ENCODE results near the gene FBXO30. TPM values are rescaled to one million over a fixed set of nuclear protein-coding genes. Genes with fewer than 3 reads are reported as not detected.

FBXO30 gene
- total and polyA plus RNA-seq, 9 of the 15 experiments (the other 6 are each of a cell fraction or from before 2014, with no cell fraction given), result 3.6 to 12.8 (median 7.1) TPM

DNA sequence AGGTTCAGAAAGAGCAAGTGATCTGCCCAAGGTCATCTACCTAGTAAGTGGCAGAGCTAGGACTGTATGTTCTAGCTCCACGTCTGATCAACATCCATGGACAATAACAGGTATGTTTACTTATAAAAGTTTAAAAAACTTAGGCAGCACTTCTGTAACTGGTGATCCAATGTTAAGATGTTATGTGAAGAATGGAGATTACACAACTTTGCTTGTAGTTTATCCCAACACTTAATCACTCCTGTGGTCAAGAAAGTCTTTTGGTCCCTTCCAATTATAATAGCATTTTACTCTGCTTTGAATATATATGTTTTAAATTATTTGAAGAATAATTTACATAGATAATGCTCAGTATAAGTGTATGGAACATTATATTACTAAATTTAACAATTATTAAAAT lies 4.8 kb downstream of the FBXO30 start:
- Histone ChIP-seq H3K4me3 (no peak overlapping the region), H3K36me3 (ENCODE audit: control insufficient read depth, insufficient read depth, low read length) (peaks cover 26% of the 10 kb centered on the region), H2AFZ (ENCODE audit: low read depth, low read length) (no peak overlapping the region), H3K4me2 (ENCODE audit: insufficient read depth, low read length) (no peak overlapping the region), H3K27me3 (ENCODE audit: control insufficient read depth in 2 of 2, insufficient read depth in 2 of 2, low read length in 2 of 2) (no peaks in the 10 kb centered on the region), H3K9me3 (replicated peaks; ENCODE audit: control insufficient read depth, insufficient read depth, low read depth, low read length) (no peaks in the 10 kb centered on the region), H4K20me1 (replicated peaks; ENCODE audit: control insufficient read depth, insufficient read depth, low read length) (peaks cover 11% of the 10 kb centered on the region), H3K4me1 (replicated peaks in 1 of 2; ENCODE audit: control insufficient read depth in 2 of 2, insufficient read depth in 2 of 2, low read length in 2 of 2) (peaks cover 6 to 7% of the 10 kb centered on the region in 2 experiments; a peak in 4 of 5 replicates), H3K9ac (ENCODE audit: insufficient read depth in 1 of 2, low read depth in 2 of 2, low read length in 2 of 2) (no peak overlapping the region), H3K27ac (ENCODE audit: extremely low read depth, low read depth, low read length) (no peak overlapping the region), H3K79me2 (ENCODE audit: control insufficient read depth, insufficient read depth, low read length) (peaks cover 96% of the 10 kb centered on the region), H3K9me1 (ENCODE audit: control insufficient read depth, insufficient read depth, low read length) (peaks cover 3% of the 10 kb centered on the region)
- FAIRE-seq (no peak), DNase-seq (ENCODE audit: extremely low read depth in 1 of 4, low spot score in 3 of 4) (no peak), ATAC-seq (no peak)
- ChIA-PET POLR2A (no interaction called here), CTCF (ENCODE audit: low intra/inter-chr PET ratio) (no interaction called here)
- no peak for TF ChIP-seq CEBPG (CRISPR knock-in tag; IDR thresholded peaks at IDR 0.05)
- peak; percentile 18 to 59; a peak in 2 of 4 replicates for TF ChIP-seq CEBPG (tag; conservative IDR thresholded peaks at IDR 0.05 in 1 of 2, IDR thresholded peaks at IDR 0.05 in 1 of 2)
- no peak for TF ChIP-seq HDAC6 (IDR thresholded peaks at IDR 0.05; ENCODE audit: low read depth, low read length)
- TF ChIP-seq CEBPB (tag; IDR thresholded peaks at IDR 0.05), result peak; percentile 34; the same call in 1 of the 2 replicates
- no TSS peak for BruUV-seq (replicated peaks)
- intact Hi-C loops (cut with micrococcal nuclease) (loop anchor here (5.0 to 10.0 kb wide), 3 partner anchors 153 to 1265 kb away; partner anchors contain the start of gene SHPRH), in situ Hi-C loops (cut with MboI) (loop anchor here (5.0 kb wide), 1 partner anchor 72 kb away; the partner anchor contains the start of gene EPM2A)
- 83% methylated on average over 1 of the region's 1 CpG for WGBS (ENCODE audit: insufficient coverage, low coverage, missing lambda C conversion rate)

DNA sequence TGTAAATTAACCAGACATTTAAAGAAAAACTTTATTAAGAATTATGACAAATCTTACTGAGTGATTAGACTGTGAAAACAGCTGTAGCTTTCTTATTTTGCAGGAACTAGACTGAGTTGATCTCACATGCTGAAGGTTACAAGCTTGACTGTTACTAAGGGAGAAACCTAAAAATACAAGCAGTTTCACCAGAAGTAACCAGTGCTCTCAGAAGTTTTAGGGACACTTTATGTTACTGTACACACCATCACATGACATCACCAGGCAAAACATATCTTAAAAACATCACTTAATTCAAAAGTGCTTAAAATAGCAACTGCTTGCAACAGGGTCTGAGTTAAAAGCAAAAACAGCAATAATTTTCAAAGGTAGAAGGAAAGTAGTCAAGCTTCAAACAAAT lies 5.4 kb downstream of the FBXO30 start:
- POLR2A ChIA-PET, result interaction anchor here (1.0 kb wide), 1 partner anchor 74 kb away, joined by 3 read pairs; no protein-coding TSS in a partner anchor
- intact Hi-C loops (cut with micrococcal nuclease) (no loop called here), in situ Hi-C loops (cut with MboI) (no loop called here)
- Histone ChIP-seq H3K27ac (ENCODE audit: extremely low read depth, low read depth, low read length) (no peak overlapping the region), H3K36me3 (ENCODE audit: control insufficient read depth, insufficient read depth, low read length) (peaks cover 32% of the 10 kb centered on the region), H3K4me3 (no peak overlapping the region), H3K9me3 (replicated peaks; ENCODE audit: control insufficient read depth, insufficient read depth, low read depth, low read length) (no peaks in the 10 kb centered on the region), H3K79me2 (ENCODE audit: control insufficient read depth, insufficient read depth, low read length) (peaks cover 98% of the 10 kb centered on the region), H3K4me2 (ENCODE audit: insufficient read depth, low read length) (no peak overlapping the region), H4K20me1 (replicated peaks; ENCODE audit: control insufficient read depth, insufficient read depth, low read length) (peaks cover 11% of the 10 kb centered on the region), H3K9me1 (ENCODE audit: control insufficient read depth, insufficient read depth, low read length) (peaks cover 3% of the 10 kb centered on the region), H3K9ac (ENCODE audit: insufficient read depth in 1 of 2, low read depth in 2 of 2, low read length in 2 of 2) (no peak overlapping the region), H3K4me1 (replicated peaks in 1 of 2; ENCODE audit: control insufficient read depth in 2 of 2, insufficient read depth in 2 of 2, low read length in 2 of 2) (peaks cover 2 to 7% of the 10 kb centered on the region in 2 experiments; a peak in 4 of 5 replicates), H3K27me3 (ENCODE audit: control insufficient read depth in 2 of 2, insufficient read depth in 2 of 2, low read length in 2 of 2) (no peaks in the 10 kb centered on the region), H2AFZ (ENCODE audit: low read depth, low read length) (no peak overlapping the region)
- ATAC-seq (no peak), DNase-seq (ENCODE audit: extremely low read depth in 1 of 4, low spot score in 3 of 4) (no peak), FAIRE-seq (no peak)
- CTCF ChIA-PET (ENCODE audit: low intra/inter-chr PET ratio), result no interaction called here
- no TSS peak for BruUV-seq (replicated peaks)
- no peak for TF ChIP-seq ATF7 (IDR thresholded peaks at IDR 0.05)
- TF ChIP-seq DLX4 (CRISPR knock-in tag; IDR thresholded peaks at IDR 0.05), result no peak
- TF ChIP-seq NR4A1 (CRISPR knock-in tag; IDR thresholded peaks at IDR 0.05), result no peak
- TF ChIP-seq NR4A1 (tag; IDR thresholded peaks at IDR 0.05), result no peak
- no peak for TF ChIP-seq HSF4 (CRISPR knock-in tag; IDR thresholded peaks at IDR 0.05; ENCODE audit: borderline replicate concordance)
- TF ChIP-seq PTRF (tag; IDR thresholded peaks at IDR 0.05), result no peak
- no peak for TF ChIP-seq ADNP (tag; IDR thresholded peaks at IDR 0.05)
- TF ChIP-seq BHLHE40 (IDR thresholded peaks at IDR 0.05; ENCODE audit: low read length), result no peak
- TF ChIP-seq NRF1 (conservative IDR thresholded peaks at IDR 0.05 in 1 of 2, IDR thresholded peaks at IDR 0.05 in 1 of 2), result no peak
- TF ChIP-seq ZNF584 (CRISPR knock-in tag; IDR thresholded peaks at IDR 0.05; ENCODE audit: low read depth), result no peak
- no peak for TF ChIP-seq SMAD1 (IDR thresholded peaks at IDR 0.05; ENCODE audit: low read depth, low read length, partially characterized antibody)
- no peak for TF ChIP-seq FOXP4 (CRISPR knock-in tag; IDR thresholded peaks at IDR 0.05; ENCODE audit: borderline replicate concordance)

Measured in K562 (cell line).